Vagina (tissue), 2 donors: ENCODE results near the gene MSANTD1.

ENCODE experiments used
- POLR2A ChIP-seq, 2 donors: fragments of 450-650 bp; IDR thresholded peaks; one replicate each; pipeline ENCODE4 v1.6.1; 2017; ENCODE audit warnings: antibody characterized with exemption in 2 of 2, mild to moderate bottlenecking in 2 of 2, moderate library complexity in 2 of 2
- POLR2AphosphoS5 ChIP-seq, 2 donors: sonication (generic); formaldehyde crosslinking; IDR thresholded peaks; one replicate each; pipeline ENCODE4 v1.9.0; 2017; ENCODE audit warnings: antibody characterized with exemption in 2 of 2, mild to moderate bottlenecking in 2 of 2, low read depth in 1 of 2; ENCODE audit not compliant: insufficient read depth in 1 of 2
- TF ChIP-seq, protein P1 (sequence below), 3 experiments: fragments of 450-650 bp in 2 of 3; fragments of 200-600 bp in 1 of 3; sonication (generic) in 1 of 3; IDR thresholded peaks; one replicate each; pipeline ENCODE4 v1.5.1; 2017 to 2019; ENCODE audit warnings: antibody characterized with exemption in 3 of 3, mild to moderate bottlenecking in 2 of 3, moderate library complexity in 2 of 3

GRCh38 chr4:3255611-3256186 lies 6.7 kb downstream of the MSANTD1 start:
- TF ChIP-seq, protein P1, sequence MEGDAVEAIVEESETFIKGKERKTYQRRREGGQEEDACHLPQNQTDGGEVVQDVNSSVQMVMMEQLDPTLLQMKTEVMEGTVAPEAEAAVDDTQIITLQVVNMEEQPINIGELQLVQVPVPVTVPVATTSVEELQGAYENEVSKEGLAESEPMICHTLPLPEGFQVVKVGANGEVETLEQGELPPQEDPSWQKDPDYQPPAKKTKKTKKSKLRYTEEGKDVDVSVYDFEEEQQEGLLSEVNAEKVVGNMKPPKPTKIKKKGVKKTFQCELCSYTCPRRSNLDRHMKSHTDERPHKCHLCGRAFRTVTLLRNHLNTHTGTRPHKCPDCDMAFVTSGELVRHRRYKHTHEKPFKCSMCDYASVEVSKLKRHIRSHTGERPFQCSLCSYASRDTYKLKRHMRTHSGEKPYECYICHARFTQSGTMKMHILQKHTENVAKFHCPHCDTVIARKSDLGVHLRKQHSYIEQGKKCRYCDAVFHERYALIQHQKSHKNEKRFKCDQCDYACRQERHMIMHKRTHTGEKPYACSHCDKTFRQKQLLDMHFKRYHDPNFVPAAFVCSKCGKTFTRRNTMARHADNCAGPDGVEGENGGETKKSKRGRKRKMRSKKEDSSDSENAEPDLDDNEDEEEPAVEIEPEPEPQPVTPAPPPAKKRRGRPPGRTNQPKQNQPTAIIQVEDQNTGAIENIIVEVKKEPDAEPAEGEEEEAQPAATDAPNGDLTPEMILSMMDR (IDR thresholded peaks at IDR 0.05), result no peak
- TF ChIP-seq POLR2A (IDR thresholded peaks at IDR 0.05), result no peak
- TF ChIP-seq POLR2AphosphoS5 (IDR thresholded peaks at IDR 0.05; ENCODE audit: insufficient read depth in 1 of 2, low read depth in 1 of 2), result no peak
